Neuronal stem cell (in vitro differentiated cells): ENCODE data around the gene GP2.

ENCODE experiments used
- DNase-seq: peaks from one replicate; pipeline ENCODE4 v3.0.0-alpha.2; 2013; ENCODE audit warnings: low spot score
- H2AFZ ChIP-seq: one replicate; pipeline ENCODE4 v1.6.1; 2013; ENCODE audit warnings: mild to moderate bottlenecking, low read length, inconsistent platforms
- H2AK5ac ChIP-seq: 2 replicates; pipeline ENCODE4 v1.6.1; 2013; ENCODE audit warnings: low read depth, mild to moderate bottlenecking, inconsistent platforms, low read length, moderate library complexity, mixed read lengths
- H2BK120ac ChIP-seq: 2 replicates; pipeline ENCODE4 v1.6.1; 2013; ENCODE audit warnings: low read depth, mild to moderate bottlenecking, inconsistent platforms, low read length, moderate library complexity, mixed read lengths
- H2BK12ac ChIP-seq: one replicate; pipeline ENCODE4 v1.6.1; 2013; ENCODE audit warnings: low read length, inconsistent platforms
- H2BK15ac ChIP-seq: 2 replicates; pipeline ENCODE4 v1.6.1; 2013; ENCODE audit warnings: mild to moderate bottlenecking, low read length, inconsistent platforms, mixed read lengths
- H2BK5ac ChIP-seq: one replicate; pipeline ENCODE4 v1.6.1; 2013; ENCODE audit warnings: inconsistent platforms, mild to moderate bottlenecking, low read length, moderate library complexity
- H3K14ac ChIP-seq: one replicate; pipeline ENCODE4 v1.6.1; 2013; ENCODE audit warnings: low read length, inconsistent platforms
- H3K18ac ChIP-seq: 2 replicates; pipeline ENCODE4 v1.6.1; 2013; ENCODE audit warnings: low read length, inconsistent platforms
- H3K23ac ChIP-seq: 2 replicates; pipeline ENCODE4 v1.6.1; 2013; ENCODE audit warnings: low read depth, mild to moderate bottlenecking, mixed read lengths, low read length, inconsistent platforms; ENCODE audit not compliant: poor library complexity
- H3K27ac ChIP-seq: replicated peaks from 3 replicates; pipeline ENCODE4 v1.5.1; 2013; ENCODE audit warnings: low read length, inconsistent platforms
- H3K27me3 ChIP-seq, 3 experiments: 2 replicates each; pipeline ENCODE4 v1.6.1; 2013; ENCODE audit warnings: low read length in 3 of 3, mild to moderate bottlenecking in 2 of 3, inconsistent platforms in 1 of 3, low read depth in 1 of 3, mixed read lengths in 1 of 3, moderate library complexity in 1 of 3; ENCODE audit not compliant: control insufficient read depth in 3 of 3, insufficient read depth in 3 of 3
- H3K36me3 ChIP-seq, 2 donors: replicated peaks in 1 of 2; 2 replicates each; pipeline ENCODE4 v1.6.1; 2013; ENCODE audit warnings: low read length in 2 of 2; ENCODE audit not compliant: control insufficient read depth in 2 of 2, insufficient read depth in 2 of 2
- H3K4ac ChIP-seq: 2 replicates; pipeline ENCODE4 v1.6.1; 2013; ENCODE audit warnings: inconsistent platforms, mild to moderate bottlenecking, low read length, moderate library complexity
- H3K4me1 ChIP-seq, 2 donors: 1 replicate in 1 of 2; 2 replicates in 1 of 2; pipeline ENCODE4 v1.6.1; 2013; ENCODE audit warnings: low read length in 2 of 2, low read depth in 1 of 2; ENCODE audit not compliant: control insufficient read depth in 2 of 2, insufficient read depth in 1 of 2
- H3K4me2 ChIP-seq: one replicate; pipeline ENCODE4 v1.6.1; 2013; ENCODE audit warnings: mild to moderate bottlenecking, low read length, inconsistent platforms; ENCODE audit not compliant: insufficient read depth, poor library complexity, severe bottlenecking
- H3K4me3 ChIP-seq, 2 donors: 2 replicates each; pipeline ENCODE4 v1.5.1; 2013; ENCODE audit warnings: low read length in 2 of 2, mild to moderate bottlenecking in 2 of 2, inconsistent platforms in 1 of 2, moderate library complexity in 1 of 2
- H3K79me1 ChIP-seq: one replicate; pipeline ENCODE4 v1.6.1; 2013; ENCODE audit warnings: low read depth, mild to moderate bottlenecking, inconsistent platforms, low read length, moderate library complexity
- H3K9ac ChIP-seq: one replicate; pipeline ENCODE4 v1.6.1; 2013; ENCODE audit warnings: mild to moderate bottlenecking, low read depth, low read length, inconsistent platforms; ENCODE audit not compliant: poor library complexity
- H3K9me3 ChIP-seq, 2 donors: replicated peaks in 1 of 2; 2 replicates each; pipeline versions ENCODE3 to v1.6.1; 2013; ENCODE audit warnings: low read length in 2 of 2, mild to moderate bottlenecking in 2 of 2, inconsistent platforms in 1 of 2, low read depth in 1 of 2, mixed read lengths in 1 of 2, moderate library complexity in 1 of 2; ENCODE audit not compliant: control insufficient read depth in 2 of 2, insufficient read depth in 1 of 2
- H4K8ac ChIP-seq: one replicate; pipeline ENCODE4 v1.6.1; 2013; ENCODE audit warnings: low read depth, mild to moderate bottlenecking, inconsistent platforms, low read length, moderate library complexity
- H4K91ac ChIP-seq: one replicate; pipeline ENCODE4 v1.6.1; 2013; ENCODE audit warnings: low read length, low read depth, mild to moderate bottlenecking, inconsistent platforms; ENCODE audit not compliant: poor library complexity
- WGBS, 2 donors: extraction: QIAGEN DNeasy Blood & Tissue Kit; methylation state at CpG; one replicate each; pipeline ENCODE4 v1.1.7; 2013; ENCODE audit warnings: missing lambda C conversion rate in 2 of 2, mixed read lengths in 1 of 2; ENCODE audit not compliant: insufficient read length in 2 of 2, insufficient replicate concordance in 1 of 2; ENCODE audit errors: extremely low coverage in 2 of 2; 5-methylcytosine and 5-hydroxymethylcytosine counted together

The GP2 gene

DNA sequence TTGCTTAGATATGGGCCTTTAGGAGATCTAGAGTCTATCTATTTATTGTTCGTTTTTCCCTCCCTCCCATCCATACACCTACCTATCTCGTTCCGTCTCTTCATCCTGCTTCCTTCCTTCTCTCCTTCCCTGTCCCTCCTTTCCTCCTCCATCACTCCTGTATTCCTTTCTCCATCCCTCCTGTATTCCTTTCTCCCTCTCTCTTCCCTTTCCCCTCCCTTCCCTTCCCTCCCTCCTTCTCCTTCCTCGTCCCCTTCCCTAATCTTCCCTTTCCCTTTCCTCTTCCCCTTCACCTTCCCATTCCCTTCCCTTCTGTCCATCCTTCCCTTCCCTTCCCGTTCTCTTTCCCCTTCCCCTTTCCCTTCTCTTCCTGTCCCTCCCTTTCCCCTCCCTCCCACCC, 10.6 kb downstream of the GP2 start:
- WGBS, 2 donors, result 80 to 100% methylated on average over 1 to 4 of the region's 5 CpGs
- no peak overlapping the region for H4K91ac ChIP-seq
- H3K23ac ChIP-seq, result no peak overlapping the region
- H2AFZ ChIP-seq, result no peak overlapping the region
- H3K18ac ChIP-seq, result no peak overlapping the region
- H2BK120ac ChIP-seq, result no peak overlapping the region
- H2BK12ac ChIP-seq, result no peak overlapping the region
- no peak overlapping the region for H2AK5ac ChIP-seq
- H2BK15ac ChIP-seq, result no peak overlapping the region
- no peak for DNase-seq
- no peaks in the 10 kb centered on the region for H3K9me3 ChIP-seq
- H3K4me2 ChIP-seq, result no peak overlapping the region
- no peak overlapping the region for H4K8ac ChIP-seq
- H3K14ac ChIP-seq, result no peak overlapping the region
- no peaks in the 10 kb centered on the region for H3K27me3 ChIP-seq
- H2BK5ac ChIP-seq, result no peak overlapping the region
- no peak overlapping the region for H3K4me3 ChIP-seq
- H3K27ac ChIP-seq, result no peak overlapping the region
- no peak overlapping the region for H3K9ac ChIP-seq
- no peaks in the 10 kb centered on the region for H3K79me1 ChIP-seq
- H3K4me1 ChIP-seq, result no peaks in the 10 kb centered on the region
- no peaks in the 10 kb centered on the region for H3K36me3 ChIP-seq
- no peak overlapping the region for H3K4ac ChIP-seq

DNA sequence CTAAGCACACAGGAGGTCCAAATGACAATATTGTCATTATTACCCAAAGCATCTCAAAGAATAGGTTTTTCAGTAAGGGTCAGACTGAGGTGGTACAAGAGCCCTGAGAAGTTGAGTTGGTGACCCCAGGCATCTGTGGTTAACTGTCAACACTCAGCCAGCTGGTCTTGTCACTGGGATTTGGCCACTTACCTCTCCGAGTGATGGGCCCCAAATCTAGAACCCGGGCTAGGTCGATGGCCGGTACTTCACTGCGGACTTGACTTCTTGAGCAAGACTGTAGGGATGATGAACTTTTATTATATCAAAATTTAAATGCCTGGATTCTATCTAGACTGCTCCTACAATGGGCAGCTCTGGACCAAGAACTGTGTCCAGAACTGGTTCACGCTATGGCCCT, 11.5 kb downstream of the GP2 start:
- no peaks in the 10 kb centered on the region for H3K4me1 ChIP-seq
- H3K23ac ChIP-seq, result no peak overlapping the region
- no peak overlapping the region for H3K14ac ChIP-seq
- H3K4ac ChIP-seq, result no peak overlapping the region
- no peaks in the 10 kb centered on the region for H3K79me1 ChIP-seq
- no peak overlapping the region for H3K4me3 ChIP-seq
- H3K9ac ChIP-seq, result no peak overlapping the region
- H2BK12ac ChIP-seq, result no peak overlapping the region
- H2AFZ ChIP-seq, result no peak overlapping the region
- H3K9me3 ChIP-seq, result no peaks in the 10 kb centered on the region
- no peak overlapping the region for H3K4me2 ChIP-seq
- no peak for DNase-seq
- H4K91ac ChIP-seq, result no peak overlapping the region
- no peak overlapping the region for H2AK5ac ChIP-seq
- WGBS, 2 donors, result no CpG with 5 or more reads among the region's 6 CpGs
- H2BK5ac ChIP-seq, result no peak overlapping the region
- no peaks in the 10 kb centered on the region for H3K36me3 ChIP-seq
- no peak overlapping the region for H4K8ac ChIP-seq
- no peak overlapping the region for H3K27ac ChIP-seq
- H2BK120ac ChIP-seq, result no peak overlapping the region
- no peak overlapping the region for H2BK15ac ChIP-seq
- no peak overlapping the region for H3K18ac ChIP-seq
- no peaks in the 10 kb centered on the region for H3K27me3 ChIP-seq

DNA sequence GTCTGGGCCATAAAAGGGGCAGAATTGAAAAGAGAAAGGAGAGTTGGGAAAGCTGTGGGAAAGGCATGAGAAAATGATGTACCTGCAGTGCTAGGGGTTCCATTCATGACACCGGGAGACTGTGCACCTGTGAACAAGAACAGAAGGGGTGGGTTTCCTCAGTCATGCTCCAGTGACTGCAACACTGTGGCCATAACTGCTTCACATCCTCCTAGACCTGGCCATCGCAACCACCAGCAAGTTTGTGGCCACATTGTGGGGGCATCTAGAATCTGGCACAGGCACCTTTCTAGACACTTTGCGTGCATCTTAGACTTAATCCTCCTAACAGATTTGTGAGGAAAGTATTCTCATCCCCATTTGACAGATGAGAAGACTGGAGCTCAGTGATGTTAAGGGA, 12.7 kb downstream of the GP2 start:
- H3K9me3 ChIP-seq, result no peaks in the 10 kb centered on the region
- WGBS, 2 donors, result no CpG with 5 or more reads among the region's 3 CpGs

DNA sequence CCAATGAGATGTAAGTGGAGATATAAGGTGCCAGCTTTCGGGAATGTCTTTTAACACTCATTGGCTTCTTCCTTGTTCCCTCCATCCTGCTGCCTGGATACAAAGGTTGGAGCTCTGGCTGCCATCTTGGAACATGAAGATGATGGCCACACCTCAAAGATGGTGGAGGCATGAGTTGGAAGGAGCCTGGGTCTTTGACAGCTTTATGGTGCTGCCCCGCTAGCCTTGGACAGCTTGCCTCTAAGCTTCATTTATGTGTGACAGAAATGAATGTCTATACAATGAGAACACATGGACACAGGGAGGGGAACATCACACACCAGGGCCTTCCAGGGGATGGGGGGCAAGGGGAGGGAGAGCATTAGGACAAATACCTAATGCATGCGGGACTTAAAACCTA, 13.6 kb downstream of the GP2 start:
- H3K18ac ChIP-seq, result no peak overlapping the region
- H2BK120ac ChIP-seq, result no peak overlapping the region
- H4K91ac ChIP-seq, result no peak overlapping the region
- H3K4me2 ChIP-seq, result no peak overlapping the region
- DNase-seq, result no peak
- H3K27ac ChIP-seq, result no peak overlapping the region
- H3K9me3 ChIP-seq, result no peaks in the 10 kb centered on the region
- no peaks in the 10 kb centered on the region for H3K4me1 ChIP-seq
- H2AK5ac ChIP-seq, result no peak overlapping the region
- H3K14ac ChIP-seq, result no peak overlapping the region
- no peaks in the 10 kb centered on the region for H3K27me3 ChIP-seq
- no peak overlapping the region for H3K9ac ChIP-seq
- H3K36me3 ChIP-seq, result no peaks in the 10 kb centered on the region
- no peak overlapping the region for H3K23ac ChIP-seq
- no peak overlapping the region for H2BK15ac ChIP-seq
- no CpG with 5 or more reads among the region's 3 CpGs for WGBS, 2 donors
- H3K79me1 ChIP-seq, result no peaks in the 10 kb centered on the region
- no peak overlapping the region for H2BK12ac ChIP-seq
- H4K8ac ChIP-seq, result no peak overlapping the region
- no peak overlapping the region for H2BK5ac ChIP-seq
- H2AFZ ChIP-seq, result no peak overlapping the region
- H3K4ac ChIP-seq, result no peak overlapping the region
- no peak overlapping the region for H3K4me3 ChIP-seq

More for the DNA sequence above, 12.7 kb downstream of the GP2 start:
- Histone ChIP-seq H3K27ac (no peak overlapping the region), H3K4me1 (no peaks in the 10 kb centered on the region), H3K14ac (no peak overlapping the region), H3K4me2 (no peak overlapping the region), H2AFZ (no peak overlapping the region), H3K4ac (no peak overlapping the region), H2BK15ac (no peak overlapping the region), H2BK5ac (no peak overlapping the region), H4K91ac (no peak overlapping the region), H3K4me3 (no peak overlapping the region), H3K9ac (no peak overlapping the region), H2BK12ac (no peak overlapping the region), H4K8ac (no peak overlapping the region), H3K18ac (no peak overlapping the region), H3K27me3 (no peaks in the 10 kb centered on the region), H3K36me3 (no peaks in the 10 kb centered on the region), H3K79me1 (no peaks in the 10 kb centered on the region), H2AK5ac (no peak overlapping the region), H3K23ac (no peak overlapping the region), H2BK120ac (no peak overlapping the region)
- no peak for DNase-seq
